OCI-LY1 (cell line): ENCODE measurements around the gene CNTNAP5.

Experiments
- H2AFZ ChIP-seq: fragments of 200-600 bp; sonication (generic), shearing (Covaris generic); 2 replicates; pipeline ENCODE4 v1.6.0; 2014; ENCODE audit warnings: antibody characterized with exemption, mild to moderate bottlenecking, low read length
- H3F3A ChIP-seq: fragments of 200-600 bp; sonication (generic), shearing (Covaris generic); 2 replicates; pipeline ENCODE4 v1.6.0; 2014; ENCODE audit warnings: mild to moderate bottlenecking, antibody characterized with exemption, low read length, moderate library complexity; ENCODE audit not compliant: insufficient read depth
- H3K27ac ChIP-seq: fragments of 200-600 bp; sonication (generic); 2 replicates; pipeline ENCODE4 v1.5.1; 2014; ENCODE audit warnings: low read length, mixed run types, mild to moderate bottlenecking, low read depth; ENCODE audit not compliant: poor library complexity, severe bottlenecking
- H3K27me3 ChIP-seq: fragments of 200-600 bp; sonication (generic); 2 replicates; pipeline ENCODE4 v1.6.0; 2014; ENCODE audit warnings: antibody characterized with exemption, mild to moderate bottlenecking, low read length, moderate library complexity; ENCODE audit not compliant: insufficient read depth
- H3K36me3 ChIP-seq: fragments of 200-600 bp; sonication (generic); 2 replicates; pipeline ENCODE4 v1.6.1; 2014; ENCODE audit warnings: mild to moderate bottlenecking, antibody characterized with exemption, low read length, moderate library complexity, mixed read lengths; ENCODE audit not compliant: insufficient read depth
- H3K4me1 ChIP-seq: fragments of 200-600 bp; sonication (generic); 2 replicates; pipeline ENCODE4 v1.5.1; 2014; ENCODE audit warnings: mild to moderate bottlenecking, low read length, moderate library complexity; ENCODE audit not compliant: insufficient read depth, severe bottlenecking
- H3K4me2 ChIP-seq: fragments of 200-600 bp; sonication (generic), shearing (Covaris generic); 2 replicates; pipeline ENCODE4 v1.6.1; 2014; ENCODE audit warnings: low read length
- H3K4me3 ChIP-seq: fragments of 200-600 bp; sonication (generic); 2 replicates; pipeline ENCODE4 v1.5.1; 2014; ENCODE audit warnings: low read length, low read depth, mild to moderate bottlenecking, mixed read lengths; ENCODE audit not compliant: poor library complexity, severe bottlenecking
- H3K79me2 ChIP-seq: fragments of 200-600 bp; shearing (Covaris generic); 2 replicates; pipeline ENCODE4 v1.6.1; 2016; ENCODE audit warnings: mixed run types, low read length, mixed read lengths; ENCODE audit not compliant: insufficient read depth
- H3K9ac ChIP-seq: fragments of 200-600 bp; sonication (generic), shearing (Covaris generic); 2 replicates; pipeline ENCODE4 v1.6.1; 2014; ENCODE audit warnings: mild to moderate bottlenecking, low read length, mixed read lengths
- H3K9me2 ChIP-seq: fragments of 200-600 bp; sonication (generic), shearing (Covaris generic); 2 replicates; pipeline ENCODE4 v1.6.1; 2014; ENCODE audit warnings: low read depth, mild to moderate bottlenecking, low read length, mixed read lengths
- H3K9me3 ChIP-seq: fragments of 200-600 bp; shearing (Covaris generic); 2 replicates; pipeline ENCODE4 v1.6.1; 2014; ENCODE audit warnings: low read length, mixed read lengths
- H4K20me1 ChIP-seq: fragments of 200-600 bp; sonication (generic), shearing (Covaris generic); 2 replicates; pipeline ENCODE4 v1.6.0; 2016; ENCODE audit warnings: mild to moderate bottlenecking, low read length; ENCODE audit not compliant: insufficient read depth
- CTCF ChIP-seq: fragments of 200-600 bp; sonication (generic), shearing (Covaris generic); IDR thresholded peaks from 2 replicates; pipeline ENCODE4 v1.5.1; 2017; ENCODE audit warnings: mild to moderate bottlenecking, antibody characterized with exemption, low read length, moderate library complexity, mixed read lengths
- EZH2 ChIP-seq: fragments of 200-600 bp; sonication (generic), shearing (Covaris generic); IDR thresholded peaks from 2 replicates; pipeline ENCODE4 v1.8.0; 2017; ENCODE audit warnings: borderline replicate concordance, mixed run types, mild to moderate bottlenecking, antibody characterized with exemption, low read length, moderate library complexity, mixed read lengths

Gene CNTNAP5

GRCh38 chr2:124887466-124887865, 862.4 kb downstream of the CNTNAP5 start:
- Histone ChIP-seq H3K79me2 (no peaks in the 10 kb centered on the region), H3F3A (no peaks in the 10 kb centered on the region), H3K4me3 (no peak overlapping the region), H3K4me2 (no peak overlapping the region), H3K4me1 (no peaks in the 10 kb centered on the region), H3K27ac (no peak overlapping the region), H3K9me3 (no peaks in the 10 kb centered on the region), H3K9me2 (no peaks in the 10 kb centered on the region), H3K9ac (no peak overlapping the region), H4K20me1 (no peaks in the 10 kb centered on the region), H2AFZ (no peak overlapping the region), H3K27me3 (no peaks in the 10 kb centered on the region), H3K36me3 (no peaks in the 10 kb centered on the region)
- no peak for TF ChIP-seq EZH2

DNA sequence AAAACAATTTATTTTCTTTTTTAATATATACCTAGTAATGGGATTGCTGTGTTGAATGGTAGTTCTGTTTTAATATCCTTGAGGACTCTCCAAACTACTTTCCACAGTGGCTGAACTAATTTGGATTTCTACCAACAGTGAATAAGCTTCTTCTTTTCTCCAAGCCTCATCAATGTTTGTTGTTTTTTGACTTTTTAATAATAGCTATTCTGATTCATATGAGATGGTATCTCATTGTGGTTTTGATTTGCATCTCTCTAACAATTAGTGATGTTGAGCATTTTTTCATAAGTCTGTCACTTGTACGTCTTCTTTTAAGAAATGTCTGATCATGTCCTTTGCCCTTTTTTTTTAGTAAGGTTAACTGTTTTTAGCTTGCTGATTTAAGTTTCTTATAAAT, 863.3 kb downstream of the CNTNAP5 start:
- Histone ChIP-seq H3K27me3 (no peaks in the 10 kb centered on the region), H2AFZ (no peak overlapping the region), H3K4me2 (no peak overlapping the region), H3F3A (no peaks in the 10 kb centered on the region), H3K27ac (no peak overlapping the region), H4K20me1 (no peaks in the 10 kb centered on the region), H3K9ac (no peak overlapping the region), H3K4me3 (no peak overlapping the region), H3K36me3 (no peaks in the 10 kb centered on the region), H3K79me2 (no peaks in the 10 kb centered on the region), H3K9me2 (no peaks in the 10 kb centered on the region), H3K4me1 (no peaks in the 10 kb centered on the region), H3K9me3 (no peaks in the 10 kb centered on the region)
- TF ChIP-seq CTCF (no peak), EZH2 (no peak)

DNA sequence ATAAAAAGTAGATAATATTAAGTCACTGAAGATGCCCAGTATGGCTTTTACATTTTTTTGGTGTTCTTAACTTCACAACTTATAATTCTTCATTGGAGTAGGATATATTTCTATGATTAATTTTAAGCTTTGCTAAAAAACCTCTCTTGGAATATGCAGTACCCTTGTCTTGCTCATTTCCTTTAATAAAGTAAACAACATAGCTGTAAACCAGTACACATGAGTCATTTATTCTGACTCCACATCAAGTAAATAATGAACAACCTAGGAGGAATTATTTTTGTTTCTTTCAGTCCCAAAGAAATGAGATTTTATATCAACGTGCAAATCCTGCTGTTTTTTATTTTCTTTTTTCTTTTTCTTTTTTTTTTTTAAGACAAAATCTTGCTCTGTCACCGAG, 869.1 kb downstream of the CNTNAP5 start:
- H3K4me3 ChIP-seq: no peak overlapping the region

More for the DNA sequence above, 869.1 kb downstream of the CNTNAP5 start:
- Histone ChIP-seq H3K9ac (no peak overlapping the region), H4K20me1 (no peaks in the 10 kb centered on the region), H3K9me2 (no peaks in the 10 kb centered on the region), H3F3A (no peaks in the 10 kb centered on the region), H3K27ac (no peak overlapping the region), H3K79me2 (no peaks in the 10 kb centered on the region), H3K9me3 (no peaks in the 10 kb centered on the region), H2AFZ (no peak overlapping the region), H3K36me3 (no peaks in the 10 kb centered on the region), H3K4me2 (no peak overlapping the region), H3K27me3 (no peaks in the 10 kb centered on the region), H3K4me1 (no peaks in the 10 kb centered on the region)
- TF ChIP-seq CTCF: no peak
